Tibial nerve (tissue), 4 donors: ENCODE results near the gene CAVIN1.

Experiments
- EP300 ChIP-seq, 2 donors: sonication (generic); formaldehyde crosslinking; IDR thresholded peaks; one replicate each; pipeline ENCODE4 v1.6.1; 2017; ENCODE audit warnings: antibody characterized with exemption in 2 of 2, mild to moderate bottlenecking in 1 of 2
- POLR2A ChIP-seq, 2 donors: fragments of 450-650 bp; IDR thresholded peaks; one replicate each; pipeline ENCODE4 v1.6.1; 2017; ENCODE audit warnings: antibody characterized with exemption in 2 of 2, mild to moderate bottlenecking in 2 of 2, moderate library complexity in 2 of 2
- TF ChIP-seq, protein P1 (sequence below), 5 experiments: fragments of 200-600 bp in 3 of 5; fragments of 450-650 bp in 2 of 5; sonication (generic) in 3 of 5; IDR thresholded peaks; one replicate each; pipeline ENCODE4 v1.5.1; 2016 to 2019; ENCODE audit warnings: antibody characterized with exemption in 5 of 5, mild to moderate bottlenecking in 3 of 5, moderate library complexity in 2 of 5

GRCh38 chr17:42405963-42406495 lies 17.0 kb downstream of the CAVIN1 start:
- TF ChIP-seq, protein P1, sequence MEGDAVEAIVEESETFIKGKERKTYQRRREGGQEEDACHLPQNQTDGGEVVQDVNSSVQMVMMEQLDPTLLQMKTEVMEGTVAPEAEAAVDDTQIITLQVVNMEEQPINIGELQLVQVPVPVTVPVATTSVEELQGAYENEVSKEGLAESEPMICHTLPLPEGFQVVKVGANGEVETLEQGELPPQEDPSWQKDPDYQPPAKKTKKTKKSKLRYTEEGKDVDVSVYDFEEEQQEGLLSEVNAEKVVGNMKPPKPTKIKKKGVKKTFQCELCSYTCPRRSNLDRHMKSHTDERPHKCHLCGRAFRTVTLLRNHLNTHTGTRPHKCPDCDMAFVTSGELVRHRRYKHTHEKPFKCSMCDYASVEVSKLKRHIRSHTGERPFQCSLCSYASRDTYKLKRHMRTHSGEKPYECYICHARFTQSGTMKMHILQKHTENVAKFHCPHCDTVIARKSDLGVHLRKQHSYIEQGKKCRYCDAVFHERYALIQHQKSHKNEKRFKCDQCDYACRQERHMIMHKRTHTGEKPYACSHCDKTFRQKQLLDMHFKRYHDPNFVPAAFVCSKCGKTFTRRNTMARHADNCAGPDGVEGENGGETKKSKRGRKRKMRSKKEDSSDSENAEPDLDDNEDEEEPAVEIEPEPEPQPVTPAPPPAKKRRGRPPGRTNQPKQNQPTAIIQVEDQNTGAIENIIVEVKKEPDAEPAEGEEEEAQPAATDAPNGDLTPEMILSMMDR (IDR thresholded peaks at IDR 0.05): peak; percentile 81 to 94 (median 90)
- TF ChIP-seq EP300 (IDR thresholded peaks at IDR 0.05): peak in 1 of 2 donors; percentile 80
- no peak for TF ChIP-seq POLR2A (IDR thresholded peaks at IDR 0.05)
